Activated B cell treated with CpG ODN at 0.5 μM for 24 hours (primary cell): ENCODE data around the gene FGF9. TPM values are rescaled to one million over a fixed set of nuclear protein-coding genes. Genes with fewer than 3 reads are reported as not detected.

ENCODE experiments used
- ATAC-seq: fragments of 200-7000 bp; cut with Tn5 transposase; one replicate; pipeline ENCODE4 v1.10.0; 2021; ENCODE audit warnings: low read depth, mild to moderate bottlenecking, moderate library complexity
- CTCF ChIA-PET: fragments of 350-600 bp; sonication (Branson Sonifier 250); formaldehyde crosslinking; loops from one replicate; lab custom pipeline; 2021; ENCODE audit warnings: antibody characterized with exemption; lab: Charles Lee
- POLR2A ChIA-PET: fragments of 350-600 bp; sonication (Branson Sonifier 250); formaldehyde crosslinking; loops from one replicate; lab custom pipeline; 2021; ENCODE audit warnings: antibody characterized with exemption; lab: Charles Lee
- DNase-seq: peaks from one replicate; pipeline ENCODE4 v3.0.0; 2022
- H3K27ac Mint-ChIP-seq: one replicate; pipeline ENCODE4 v1.8.0; 2020; ENCODE audit warnings: mixed read lengths
- H3K27me3 Mint-ChIP-seq: one replicate; pipeline ENCODE4 v1.8.0; 2021; ENCODE audit warnings: mixed read lengths
- H3K36me3 Mint-ChIP-seq: one replicate; pipeline ENCODE4 v1.8.0; 2021; ENCODE audit warnings: low read depth, mixed read lengths
- H3K4me1 Mint-ChIP-seq: one replicate; pipeline ENCODE4 v1.8.0; 2021; ENCODE audit warnings: mixed read lengths
- H3K4me3 Mint-ChIP-seq: one replicate; pipeline ENCODE4 v1.8.0; 2020; ENCODE audit warnings: mild to moderate bottlenecking, mixed read lengths
- H3K9me3 Mint-ChIP-seq: one replicate; pipeline ENCODE4 v1.8.0; 2020; ENCODE audit warnings: mixed read lengths
- CTCF ChIP-seq: fragments of 200-600 bp; IDR thresholded peaks from one replicate; pipeline ENCODE4 v1.8.0; 2022; ENCODE audit warnings: antibody characterized with exemption, mild to moderate bottlenecking
- intact Hi-C: fragments of 100-400 bp; cut with micrococcal nuclease; formaldehyde crosslinking; loops from one replicate; pipeline ENCODE4 v1.15.1; 2024
- total RNA-seq: library from RNA; stranded (reverse); gene quantifications from 2 replicates; pipeline ENCODE4 v1.2.3, GENCODE V29; 2022

FGF9 gene
- total RNA-seq, 1 donor from 2014 or later, result 0.22 TPM

DNA sequence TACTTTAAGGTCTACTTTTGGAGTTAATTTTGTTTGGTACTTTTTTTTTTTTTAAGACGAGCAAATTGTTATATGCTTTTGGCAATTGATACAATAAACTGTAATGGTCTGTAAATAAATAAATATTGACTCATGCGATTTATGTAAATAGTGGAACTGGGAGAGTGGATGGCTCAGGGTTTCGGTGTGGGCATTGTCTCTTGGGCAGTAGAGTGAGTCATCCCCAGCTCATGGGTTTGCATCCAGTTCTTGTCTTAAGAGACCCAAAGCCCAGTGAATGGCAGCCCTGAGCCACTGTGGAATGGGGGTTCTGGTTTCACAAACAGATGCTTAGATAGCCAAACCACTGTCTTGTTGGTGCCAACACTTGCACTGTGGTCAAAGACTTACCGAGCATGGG is 33.0 kb downstream of the FGF9 start:
- no peak for ATAC-seq
- H3K36me3 Mint-ChIP-seq, result no peaks in the 10 kb centered on the region
- H3K4me3 Mint-ChIP-seq, result no peak overlapping the region
- intact Hi-C loops, result no loop called here
- no peak for DNase-seq
- CTCF ChIA-PET, result no interaction called here
- H3K27me3 Mint-ChIP-seq, result peaks cover 3% of the 10 kb centered on the region
- no peak overlapping the region for H3K27ac Mint-ChIP-seq
- no peaks in the 10 kb centered on the region for H3K9me3 Mint-ChIP-seq
- no peak for TF ChIP-seq CTCF
- no peaks in the 10 kb centered on the region for H3K4me1 Mint-ChIP-seq
- POLR2A ChIA-PET, result no interaction called here

DNA sequence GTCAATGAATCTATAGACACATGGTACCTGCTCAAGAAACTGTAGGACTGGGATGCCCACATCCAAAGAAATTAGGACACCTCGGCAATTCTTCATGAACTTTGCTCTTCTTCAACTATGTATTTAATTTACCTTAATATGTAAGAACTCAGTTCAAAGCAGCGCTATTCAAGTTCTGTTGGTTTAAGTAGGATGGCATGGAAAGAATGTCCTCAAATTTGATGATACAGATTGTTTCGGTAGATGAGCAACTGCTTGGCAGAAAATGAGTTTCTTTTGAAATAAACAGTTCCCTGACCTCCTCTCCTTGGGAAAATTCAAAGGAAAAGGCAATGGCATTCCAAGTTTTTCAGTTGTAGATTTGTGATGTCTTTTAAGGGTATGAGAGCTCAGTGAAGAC is 36.7 kb downstream of the FGF9 start:
- DNase-seq (no peak), ATAC-seq (no peak)
- Mint-ChIP-seq H3K4me3 (no peak overlapping the region), H3K27ac (no peak overlapping the region), H3K36me3 (no peaks in the 10 kb centered on the region), H3K4me1 (no peaks in the 10 kb centered on the region), H3K9me3 (peaks cover 6% of the 10 kb centered on the region), H3K27me3 (peaks cover 9% of the 10 kb centered on the region)
- intact Hi-C loops, result no loop called here
- TF ChIP-seq CTCF, result no peak
- ChIA-PET POLR2A (no interaction called here), CTCF (no interaction called here)

GRCh38 chr13:21709697-21710096 is 38.8 kb downstream of the FGF9 start:
- no peak for ATAC-seq

GRCh38 chr13:21710163-21710562 is 39.3 kb downstream of the FGF9 start:
- ChIA-PET POLR2A (no interaction called here), CTCF (no interaction called here)
- Mint-ChIP-seq H3K9me3 (peaks cover 6% of the 10 kb centered on the region), H3K27ac (no peak overlapping the region), H3K36me3 (no peaks in the 10 kb centered on the region), H3K4me3 (no peak overlapping the region), H3K4me1 (no peaks in the 10 kb centered on the region), H3K27me3 (peaks cover 11% of the 10 kb centered on the region)
- DNase-seq (no peak), ATAC-seq (no peak)
- TF ChIP-seq CTCF, result no peak
- intact Hi-C loops, result no loop called here

More at GRCh38 chr13:21709697-21710096, 38.8 kb downstream of the FGF9 start:
- H3K27ac Mint-ChIP-seq, result no peak overlapping the region
- peaks cover 11% of the 10 kb centered on the region for H3K27me3 Mint-ChIP-seq
- no peak for TF ChIP-seq CTCF
- ChIA-PET POLR2A (no interaction called here), CTCF (no interaction called here)
- peaks cover 6% of the 10 kb centered on the region for H3K9me3 Mint-ChIP-seq
- no peaks in the 10 kb centered on the region for H3K4me1 Mint-ChIP-seq
- no peak overlapping the region for H3K4me3 Mint-ChIP-seq
- intact Hi-C loops, result no loop called here
- DNase-seq, result no peak
- H3K36me3 Mint-ChIP-seq, result no peaks in the 10 kb centered on the region

DNA sequence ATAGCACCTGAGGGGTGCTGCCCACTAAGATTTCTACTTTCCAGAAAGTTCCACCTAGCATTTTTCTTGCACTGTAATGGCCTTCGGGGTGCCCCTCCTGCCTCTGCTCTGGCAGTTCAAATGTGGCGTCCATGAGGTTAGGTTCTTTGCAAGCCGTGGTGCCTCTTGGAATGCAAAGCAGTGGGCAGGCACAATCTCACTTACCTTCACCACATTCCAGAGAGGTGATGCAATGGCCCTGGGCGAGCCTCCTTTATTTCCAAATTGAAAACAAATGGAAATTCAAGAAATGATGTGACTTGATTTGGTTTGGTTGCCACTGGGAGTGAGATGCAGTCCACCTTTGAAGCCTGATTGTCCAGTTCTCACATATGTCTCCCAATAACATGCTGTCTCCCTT is 46.9 kb downstream of the FGF9 start:
- H3K4me1 Mint-ChIP-seq, result no peaks in the 10 kb centered on the region
- ATAC-seq (no peak), DNase-seq (no peak)
- POLR2A ChIA-PET, result no interaction called here
- H3K27me3 Mint-ChIP-seq, result peaks cover 8% of the 10 kb centered on the region
- CTCF ChIA-PET, result no interaction called here
- no peak overlapping the region for H3K27ac Mint-ChIP-seq
- H3K4me3 Mint-ChIP-seq, result no peak overlapping the region
- H3K9me3 Mint-ChIP-seq, result no peaks in the 10 kb centered on the region
- no peak for TF ChIP-seq CTCF
- intact Hi-C loops, result no loop called here
- no peaks in the 10 kb centered on the region for H3K36me3 Mint-ChIP-seq
